NCI-H146 treated with DMSO at 0.1 percent for 48 hours (cell line): ENCODE results near the gene UBQLN1.
A peak's percentile ranks its signal among the peaks of the same experiment; 100 is the strongest.
"Not testable (repeated sequence)": the region's sequence is repeated elsewhere in the genome, so short reads cannot be mapped to it uniquely, and the experiment has no call there.

Experiments
- DNase-seq: peaks from one replicate; lab custom pipeline; 2025; ENCODE audit not compliant: unreplicated experiment; lab: John Stamatoyannopoulos, UW

Gene UBQLN1

DNA sequence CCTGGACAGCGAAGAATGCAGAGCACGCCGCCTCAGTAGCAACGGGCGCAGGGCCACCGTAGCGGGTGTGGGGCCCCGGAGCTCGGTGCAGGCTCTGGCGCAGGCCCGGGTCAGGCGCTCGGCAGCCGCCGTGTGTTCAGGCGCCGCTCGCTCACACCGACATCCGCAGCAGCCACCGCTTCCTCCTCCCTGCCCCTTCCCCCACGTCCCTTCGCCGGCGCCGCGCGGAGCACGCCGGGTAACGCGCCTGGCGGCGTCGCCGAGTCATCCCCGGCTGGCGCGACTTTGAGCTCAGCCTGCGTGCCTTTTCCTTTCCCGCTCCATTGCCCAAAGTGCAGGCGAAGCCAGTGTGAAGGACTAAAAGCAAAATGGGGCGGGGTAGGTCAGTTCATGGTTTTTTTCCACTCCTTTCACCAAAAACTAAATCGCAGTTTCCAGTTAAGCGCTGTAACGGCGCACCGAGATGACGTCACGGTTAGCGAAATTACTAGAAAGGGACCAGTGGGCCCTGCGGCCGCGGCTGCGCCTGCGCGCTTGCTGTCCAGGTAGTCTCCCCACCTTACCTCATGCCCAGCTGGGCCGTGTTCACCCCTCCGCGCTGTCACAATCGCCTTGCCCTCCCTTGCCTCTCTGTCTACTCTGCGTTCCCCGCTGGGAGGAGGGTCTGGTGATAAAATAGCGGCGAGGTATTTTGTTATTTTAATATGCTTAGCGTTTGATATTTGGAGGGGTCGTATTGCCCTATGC lies at the start of gene UBQLN1:
TSS of gene UBQLN1 (minus strand) at position 191 of the 747 bp plus-strand sequence. CDS start 279 bp downstream, outside the sequence.
- peak; percentile 71 for DNase-seq

DNA sequence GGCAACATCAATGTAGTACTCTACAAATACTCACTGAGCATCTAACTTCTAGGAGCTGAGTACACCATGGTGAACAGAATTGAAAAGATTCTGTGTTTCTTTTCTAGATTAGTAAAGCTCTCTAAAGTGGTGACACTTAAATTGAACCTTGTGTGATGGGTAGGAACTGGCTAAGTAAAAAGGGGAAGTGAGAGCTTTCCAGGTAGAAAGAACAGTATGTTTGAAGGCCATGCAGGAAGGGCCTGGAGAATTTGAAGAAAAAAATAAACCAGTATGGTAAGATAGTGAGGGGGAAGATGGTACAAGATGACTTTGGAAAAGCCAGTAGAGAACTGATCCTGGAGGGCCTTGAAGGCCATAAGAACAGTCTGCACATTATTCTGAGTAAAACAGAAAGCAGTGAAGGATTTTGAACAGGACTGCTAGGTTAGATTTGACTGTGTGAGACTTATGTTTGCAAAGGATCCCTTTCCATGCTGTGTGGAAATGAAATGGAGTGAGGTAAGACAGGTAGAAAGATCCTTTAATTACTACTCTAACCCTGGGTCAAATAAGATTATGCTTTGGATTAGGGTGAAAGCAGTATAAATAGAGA lies 46.7 kb upstream of the UBQLN1 start:
- DNase-seq: no peak

DNA sequence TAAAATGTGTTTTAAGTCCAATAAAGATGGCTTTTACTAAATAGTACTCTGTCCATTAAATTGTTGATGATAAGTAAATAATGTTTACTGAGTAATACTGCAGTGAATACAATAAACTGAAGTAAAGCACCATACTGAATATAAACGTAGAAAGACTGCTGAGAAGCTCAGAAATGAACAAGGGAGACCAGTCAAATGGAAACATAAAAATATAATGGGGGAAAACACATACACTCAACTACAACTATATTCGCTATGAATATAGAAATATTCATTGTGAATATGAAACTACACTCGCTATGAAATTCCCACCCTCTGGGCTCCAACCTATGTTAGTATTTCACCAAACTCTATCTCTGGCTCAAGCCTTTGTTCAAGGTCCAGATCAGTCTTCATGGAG lies 41.9 kb upstream of the UBQLN1 start:
- no peak for DNase-seq

DNA sequence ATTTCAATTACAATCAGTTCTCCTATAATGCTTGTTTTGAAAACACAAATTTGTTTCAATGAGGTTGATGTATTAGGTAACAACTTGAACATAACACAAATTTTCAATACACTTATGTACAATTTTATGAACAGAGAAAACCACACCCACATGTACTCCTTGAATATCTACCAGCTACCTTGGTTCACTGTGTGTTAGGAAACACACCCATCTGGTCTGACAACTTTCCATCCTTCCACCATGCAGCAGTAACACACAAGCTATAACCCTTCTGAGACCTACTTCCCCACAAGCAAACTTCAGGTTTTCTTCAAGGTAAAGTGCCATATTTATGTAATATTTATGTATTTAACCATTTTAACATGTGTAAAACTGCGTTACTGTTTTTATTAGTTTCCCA lies 36.4 kb upstream of the UBQLN1 start:
- DNase-seq: no peak

DNA sequence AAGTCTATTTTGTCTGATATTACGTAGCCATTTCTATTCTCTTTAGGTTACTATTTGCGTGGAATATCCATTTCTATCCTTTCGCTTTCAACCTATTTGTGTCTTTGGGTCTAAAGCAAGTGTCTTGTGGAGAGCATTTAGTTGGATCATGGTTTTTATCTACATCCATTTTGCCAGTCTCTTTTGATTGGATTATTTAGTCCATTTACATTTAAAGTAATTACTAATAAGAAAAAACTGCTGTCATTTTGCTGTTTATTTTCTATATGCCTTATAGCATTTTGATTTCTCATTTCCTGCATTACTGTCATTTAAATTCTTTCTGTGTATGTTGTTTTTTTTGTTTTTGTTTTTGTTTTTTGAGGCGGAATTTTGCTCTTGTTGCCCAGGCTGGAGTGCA lies 26.0 kb upstream of the UBQLN1 start:
- no peak for DNase-seq

DNA sequence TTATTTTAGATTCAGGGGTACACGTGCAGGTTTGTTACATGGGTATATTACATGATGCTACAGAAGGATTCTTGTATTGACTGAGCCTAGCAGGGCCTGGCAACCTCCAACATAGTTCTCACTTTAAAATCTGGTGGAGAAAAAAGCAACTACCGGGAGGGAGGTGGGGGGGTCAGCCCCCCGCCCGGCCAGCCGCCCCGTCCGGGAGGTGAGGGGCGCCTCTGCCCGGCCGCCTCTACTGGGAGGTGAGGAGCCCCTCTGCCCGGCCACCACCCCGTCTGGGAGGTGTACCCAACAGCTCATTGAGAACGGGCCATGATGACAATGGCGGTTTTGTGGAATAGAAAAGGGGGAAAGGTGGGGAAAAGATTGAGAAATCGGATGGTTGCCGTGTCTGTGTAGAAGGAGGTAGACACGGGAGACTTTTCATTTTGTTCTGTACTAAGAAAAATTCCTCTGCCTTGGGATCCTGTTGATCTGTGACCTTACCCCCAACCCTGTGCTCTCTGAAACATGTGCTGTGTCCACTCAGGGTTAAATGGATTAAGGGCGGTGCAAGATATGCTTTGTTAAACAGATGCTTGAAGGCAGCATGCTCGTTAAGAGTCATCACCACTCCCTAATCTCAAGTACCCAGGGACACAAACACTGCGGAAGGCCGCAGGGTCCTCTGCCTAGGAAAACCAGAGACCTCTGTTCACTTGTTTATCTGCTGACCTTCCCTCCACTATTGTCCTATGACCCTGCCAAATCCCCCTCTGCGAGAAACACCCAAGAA lies 21.0 kb upstream of the UBQLN1 start:
- not testable (repeated sequence) for DNase-seq

DNA sequence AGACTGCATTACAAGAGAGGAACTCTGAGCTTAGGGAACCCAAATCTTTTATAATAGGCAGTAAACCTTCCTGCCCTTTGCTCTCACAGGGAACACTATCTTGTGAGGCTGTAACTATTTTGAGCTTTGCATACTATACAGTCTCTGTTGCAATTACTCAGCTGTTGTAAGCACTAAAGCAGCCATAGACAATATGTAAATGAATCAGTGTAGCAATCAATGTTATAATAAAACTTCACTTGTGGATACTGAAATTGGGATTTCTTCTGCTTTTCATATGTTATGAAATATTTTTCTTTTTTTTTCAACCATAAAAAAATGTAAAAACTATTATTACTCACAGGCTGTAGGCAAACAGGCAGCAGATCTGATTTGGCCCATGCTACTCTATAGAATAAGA lies 16.7 kb upstream of the UBQLN1 start:
- no peak for DNase-seq

DNA sequence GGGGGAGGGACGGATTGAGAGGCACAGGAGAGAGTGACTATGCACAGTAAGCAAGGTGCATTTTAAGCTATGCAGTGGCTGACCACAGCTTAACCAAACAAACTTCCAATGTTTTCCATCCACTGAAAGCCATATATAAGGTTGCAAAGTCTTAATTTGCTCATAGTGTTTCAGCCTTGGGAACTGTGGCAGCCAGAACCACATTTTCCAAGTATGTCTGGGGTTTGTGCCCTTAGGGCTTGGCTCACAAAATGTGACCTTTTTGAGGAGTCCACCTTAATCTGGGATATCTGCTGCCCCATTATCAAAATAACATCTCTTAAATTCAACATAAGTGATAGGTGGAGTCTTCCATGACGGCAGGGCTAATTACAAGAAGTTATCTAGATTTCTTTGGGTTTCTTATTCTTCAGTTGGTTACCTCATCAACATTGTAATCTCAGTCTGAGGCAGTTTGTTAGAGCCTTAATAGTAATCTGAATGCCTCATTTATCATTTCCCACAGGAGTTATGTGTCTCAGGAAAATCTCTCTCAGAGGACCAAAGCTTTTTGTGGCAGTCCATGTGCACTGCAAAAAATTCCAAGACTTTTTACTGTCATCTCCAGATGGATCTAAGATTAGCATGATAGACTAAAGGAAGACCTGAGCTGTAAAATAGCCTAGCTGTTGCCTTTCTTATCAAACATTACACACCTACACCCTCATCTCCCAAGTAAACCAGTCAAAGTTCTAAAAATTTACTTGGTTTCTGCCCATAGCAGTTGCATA lies 15.2 kb upstream of the UBQLN1 start:
- no peak for DNase-seq

DNA sequence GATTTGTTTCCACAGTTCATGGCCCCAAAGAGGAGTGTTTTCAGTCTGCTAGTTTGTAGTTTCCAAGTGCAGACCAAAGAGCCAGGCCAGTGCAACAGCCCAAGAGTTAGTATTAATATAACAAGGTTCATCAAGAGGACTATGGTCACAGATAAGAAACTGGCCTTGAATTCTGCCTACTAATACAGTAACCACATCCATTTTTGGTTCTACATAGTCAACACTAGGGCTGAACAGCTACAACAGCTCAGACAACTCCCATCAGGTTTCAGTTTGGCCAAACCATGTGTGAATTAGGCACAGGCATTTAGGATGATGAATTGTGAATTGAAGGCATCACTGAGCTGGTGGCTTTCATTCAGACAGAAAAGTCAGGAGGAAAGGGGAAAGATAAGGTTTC lies 13.8 kb upstream of the UBQLN1 start:
- no peak for DNase-seq

DNA sequence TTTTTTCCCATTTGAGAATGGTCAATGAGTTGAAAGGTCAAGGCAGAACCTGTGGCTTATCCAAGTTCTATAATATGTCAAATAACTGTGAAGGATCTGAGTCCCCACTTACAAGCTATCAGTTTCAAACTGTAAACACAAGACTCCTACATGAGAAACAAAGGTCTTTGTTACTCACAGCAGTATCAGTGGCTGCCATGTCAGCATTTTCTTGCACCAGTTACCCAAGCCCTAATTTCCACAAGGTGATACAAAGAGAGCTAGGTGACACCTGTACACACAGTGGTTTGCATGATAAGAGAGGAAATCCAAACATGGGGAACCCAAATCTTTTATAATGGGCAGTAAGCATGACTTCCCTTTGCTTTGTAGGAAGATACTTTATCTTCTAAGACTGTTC lies 8.0 kb upstream of the UBQLN1 start:
- DNase-seq: no peak

DNA sequence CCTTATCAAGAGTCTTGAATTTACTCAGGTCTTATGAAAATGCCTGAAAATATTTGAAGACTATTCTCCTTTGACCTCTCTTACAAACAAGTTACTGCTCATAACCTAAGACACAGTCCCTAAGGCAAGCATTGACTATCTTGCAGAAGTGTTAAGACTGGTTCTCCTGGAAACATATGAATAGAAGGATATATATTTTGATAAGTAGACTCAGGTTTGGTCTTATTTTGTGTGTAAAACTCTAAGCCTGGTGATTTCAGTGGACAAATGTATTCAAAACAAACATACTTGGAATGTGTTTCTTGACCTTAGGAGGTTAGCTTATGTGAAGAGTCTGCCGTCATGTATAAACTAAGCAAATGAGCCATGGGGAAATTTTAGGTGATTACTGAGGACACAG lies 7.5 kb upstream of the UBQLN1 start:
- no peak for DNase-seq

DNA sequence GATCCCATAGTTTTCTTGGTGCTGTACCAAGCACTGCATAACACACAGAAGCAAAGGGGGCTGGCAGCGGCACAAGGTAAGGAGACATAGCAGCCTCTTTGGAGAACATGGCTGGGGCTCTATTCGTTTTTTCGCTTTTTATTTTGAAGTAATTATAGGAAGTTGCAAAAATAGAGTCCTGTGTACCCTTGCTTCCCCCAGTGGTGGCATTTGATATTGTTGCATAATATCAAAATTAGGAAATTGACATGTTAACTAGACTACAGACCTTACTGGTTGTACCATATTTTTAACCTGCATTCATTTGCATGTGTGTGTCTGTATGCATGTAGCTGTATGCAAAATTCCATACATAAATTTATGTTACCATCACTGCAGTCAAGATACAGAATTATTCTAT lies 6.6 kb upstream of the UBQLN1 start:
- no peak for DNase-seq

DNA sequence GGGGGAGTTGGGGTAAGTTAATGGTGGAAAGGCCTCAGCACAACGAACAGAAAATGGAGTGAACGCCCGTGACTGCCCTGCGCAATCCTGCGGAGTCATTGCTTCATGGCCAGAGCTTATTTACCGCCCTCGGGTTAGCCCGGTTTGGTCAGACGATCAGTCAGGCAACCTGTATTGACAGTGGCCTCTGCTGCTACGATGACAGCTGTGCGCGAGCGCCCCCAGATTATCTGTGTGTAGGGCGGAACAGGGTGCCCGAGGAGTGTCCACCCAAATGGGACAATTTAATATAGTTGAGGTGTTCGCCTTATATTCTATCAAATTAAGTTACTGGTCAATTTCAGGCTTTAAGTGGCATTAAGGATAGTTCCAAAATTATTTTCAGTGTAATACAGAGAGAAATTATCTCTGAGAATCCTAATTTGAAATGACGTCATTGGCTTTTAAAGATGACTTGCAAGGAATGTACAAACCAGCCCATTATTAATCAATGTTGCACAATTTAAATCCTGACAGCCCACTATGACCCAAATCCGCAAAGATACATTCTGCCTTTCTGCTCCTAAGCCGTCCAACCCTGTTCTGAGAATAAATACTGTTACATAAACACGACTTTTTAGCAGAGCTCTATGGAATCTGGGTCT lies 879 bp upstream of the UBQLN1 start:
- peak; percentile 19 for DNase-seq

DNA sequence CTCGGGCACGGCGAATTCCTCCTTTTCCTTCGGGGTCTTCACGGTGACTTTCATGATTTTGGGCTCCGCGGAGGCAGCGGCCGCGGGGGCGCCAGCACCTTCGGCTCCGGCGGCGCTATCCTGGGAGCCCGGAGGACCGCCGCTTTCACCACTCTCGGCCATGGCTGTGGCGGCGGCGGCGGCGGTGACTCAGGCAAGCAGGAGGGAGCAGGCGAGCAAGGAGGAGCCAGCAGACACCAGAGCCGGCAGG lies 315 bp downstream of the UBQLN1 start:
- DNase-seq: no peak

DNA sequence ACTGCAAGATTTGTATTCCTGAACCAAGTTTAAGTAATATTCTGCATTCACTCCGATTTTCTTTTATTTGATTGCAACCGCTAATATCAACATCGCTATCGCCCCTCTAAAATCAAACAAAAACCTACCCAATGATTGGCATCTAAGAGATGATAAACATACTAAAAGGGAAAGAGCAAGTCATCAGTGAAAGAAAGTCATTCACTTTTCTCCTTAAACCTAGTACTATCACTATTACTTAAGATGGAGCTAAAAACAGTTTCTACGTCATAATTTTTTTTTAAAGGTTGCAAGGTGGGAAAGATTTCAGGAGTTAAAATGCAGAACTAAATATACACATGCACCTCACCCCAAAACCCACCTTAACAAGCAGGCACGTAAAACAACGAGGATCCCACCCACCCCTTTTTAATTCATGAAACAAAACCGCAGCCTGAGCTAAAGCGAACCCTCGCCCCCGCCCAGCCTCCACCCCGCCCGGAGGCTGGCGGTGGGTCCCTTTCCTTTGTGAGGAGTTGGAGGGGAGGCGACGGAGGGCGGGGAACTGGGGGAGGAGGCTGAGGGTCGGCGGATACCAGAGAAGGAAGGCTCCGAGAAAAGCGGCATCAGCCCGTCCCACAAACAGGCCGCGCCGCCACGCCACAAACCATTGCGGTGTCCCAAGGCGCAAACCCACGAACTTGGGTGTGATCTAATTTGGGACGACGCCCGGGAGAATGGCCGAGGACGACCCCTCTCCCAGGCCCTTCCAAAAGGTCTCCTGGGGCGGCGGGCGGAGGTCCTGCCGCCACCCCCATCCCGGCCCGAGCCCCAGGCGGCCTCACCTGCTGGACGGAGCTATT lies 861 bp downstream of the UBQLN1 start:
- peak; percentile 40 for DNase-seq

DNA sequence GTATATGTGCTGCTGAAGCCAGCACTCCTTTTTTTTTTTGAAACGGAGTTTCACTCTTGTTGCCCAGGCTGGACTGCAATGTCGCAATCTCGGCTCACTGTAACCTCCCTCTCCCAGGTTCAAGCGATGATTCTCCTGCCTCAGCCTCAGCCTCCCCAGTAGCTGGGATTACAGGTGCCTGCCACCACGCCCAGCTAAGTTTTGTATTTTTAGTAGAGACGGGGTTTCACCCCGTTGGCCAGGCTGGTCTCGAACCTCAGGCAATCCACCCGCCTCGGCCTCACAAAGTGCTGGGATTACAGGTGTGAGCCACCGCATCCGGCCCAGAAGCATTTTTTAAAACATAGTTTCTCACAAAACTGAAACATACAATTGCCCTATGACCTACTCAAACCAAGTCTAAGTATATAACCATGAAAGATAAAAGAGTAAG lies 2.5 kb downstream of the UBQLN1 start:
- DNase-seq: not testable (repeated sequence)

DNA sequence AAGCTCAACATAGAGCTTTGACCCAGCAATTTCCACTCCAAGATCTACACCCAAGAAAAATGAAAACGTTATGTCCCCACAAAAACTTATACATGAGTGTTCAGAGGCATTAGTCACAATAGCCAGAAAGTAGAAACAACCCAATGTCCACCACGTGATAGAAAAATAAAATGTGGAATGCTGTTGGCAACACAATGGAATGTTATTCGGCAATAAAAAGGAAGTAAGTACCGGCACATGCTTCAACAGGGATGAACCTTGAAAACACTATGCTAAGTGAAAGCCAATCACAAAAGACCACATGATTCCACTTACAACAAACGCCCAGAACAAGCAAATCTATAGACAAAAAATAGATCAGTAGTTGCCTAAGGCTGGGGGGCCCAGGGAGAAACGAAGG lies 6.0 kb downstream of the UBQLN1 start:
- no peak for DNase-seq

DNA sequence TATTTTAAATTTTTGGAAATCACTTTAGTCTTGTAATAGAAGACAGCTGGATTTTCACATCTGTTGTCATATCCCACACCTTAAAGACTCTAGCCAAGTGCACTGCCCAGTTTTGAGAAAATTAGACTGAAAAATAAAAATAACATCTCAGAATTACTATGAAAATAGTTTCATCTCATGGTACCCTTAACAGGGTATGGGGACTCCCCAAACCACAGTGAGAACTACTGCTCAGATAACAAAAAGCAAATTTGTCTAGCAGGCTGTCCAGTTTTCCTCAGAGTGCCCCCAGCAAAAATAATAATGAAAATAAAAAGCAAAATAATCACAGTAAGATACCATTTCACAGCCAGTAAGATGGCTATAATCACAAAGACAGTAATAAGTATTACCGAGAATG lies 6.5 kb downstream of the UBQLN1 start:
- no peak for DNase-seq

DNA sequence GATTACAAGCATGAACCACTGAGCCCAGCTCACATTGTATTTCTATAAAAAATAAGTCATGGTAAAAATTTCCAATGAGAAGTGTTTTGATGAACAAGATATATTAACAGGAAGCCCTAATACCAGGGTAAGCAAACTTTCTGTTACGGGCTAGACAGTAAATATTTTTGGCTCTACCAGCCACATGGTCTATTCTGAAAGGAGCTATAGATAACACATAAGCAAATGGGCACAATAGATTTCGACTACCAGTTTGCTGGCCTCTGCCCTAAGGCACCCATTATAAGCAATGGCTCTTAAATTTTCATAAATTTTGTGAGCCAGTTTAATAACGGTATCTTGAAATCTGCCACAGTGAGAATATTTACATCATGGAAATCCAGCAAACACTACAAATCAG lies 8.1 kb downstream of the UBQLN1 start:
- DNase-seq: no peak

DNA sequence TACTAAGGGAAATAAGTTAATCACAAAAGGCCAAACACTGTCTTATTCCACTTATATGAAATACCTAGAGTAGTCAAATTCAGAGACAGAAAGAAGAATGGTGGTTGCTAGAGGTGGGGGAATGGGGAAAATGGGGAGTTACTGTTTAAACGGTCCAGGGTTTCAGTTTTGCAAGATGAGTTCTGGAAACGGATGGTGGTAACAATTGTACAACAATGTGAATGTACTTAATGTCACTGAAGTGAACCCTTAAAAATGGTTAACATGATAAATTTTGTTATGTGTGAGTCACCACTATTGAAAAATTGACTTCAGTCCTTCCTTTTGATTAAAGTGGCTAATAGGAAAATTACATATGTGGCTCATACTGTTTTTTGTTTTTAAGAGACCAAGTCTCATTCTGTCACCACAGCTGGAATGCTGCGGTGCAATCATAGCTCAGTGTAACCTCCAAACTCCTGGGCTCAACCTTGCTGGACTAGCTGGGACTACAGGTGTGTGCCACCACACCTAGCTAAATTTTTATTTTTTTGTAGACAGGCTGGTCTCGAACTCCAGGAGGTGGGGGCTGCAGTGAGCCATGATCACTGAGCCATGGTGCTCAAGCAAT lies 8.7 kb downstream of the UBQLN1 start:
- DNase-seq: no peak
